ENCODE results near the gene LAMB3.

LAMB3 gene

GRCh38 chr1:209661071-209661470, 8.8 kb upstream of the LAMB3 start:
- no peak for DNase-seq (ENCODE audit: low spot score)

- no peak for DNase-seq (ENCODE audit: low spot score)
Observed at GRCh38 chr1:209659909-209660308, 7.7 kb upstream of the LAMB3 start.

GRCh38 chr1:209657918-209658317, 5.7 kb upstream of the LAMB3 start:
- DNase-seq (ENCODE audit: low spot score), result no peak

GRCh38 chr1:209657140-209657879, 5.1 kb upstream of the LAMB3 start:
- no peak for DNase-seq (ENCODE audit: low spot score)

- DNase-seq (ENCODE audit: low spot score), result no peak
Observed at GRCh38 chr1:209655411-209656231, 3.4 kb upstream of the LAMB3 start.

- no peak for DNase-seq (ENCODE audit: low spot score)
Observed at GRCh38 chr1:209653915-209654351, 1.7 kb upstream of the LAMB3 start.

- DNase-seq (ENCODE audit: low spot score), result no peak
Observed at GRCh38 chr1:209652873-209653401, 712 bp upstream of the LAMB3 start.

- no peak for DNase-seq (ENCODE audit: low spot score)
Observed at GRCh38 chr1:209651138-209651587, 1.1 kb downstream of the LAMB3 start.

- DNase-seq (ENCODE audit: low spot score), result no peak
Observed at GRCh38 chr1:209650454-209650853, 1.8 kb downstream of the LAMB3 start.

- DNase-seq (ENCODE audit: low spot score), result no peak
Observed at GRCh38 chr1:209648931-209649776, 3.1 kb downstream of the LAMB3 start.

- no peak for DNase-seq (ENCODE audit: low spot score)
Observed at GRCh38 chr1:209648346-209648745, 3.9 kb downstream of the LAMB3 start.

GRCh38 chr1:209647156-209647555, 5.1 kb downstream of the LAMB3 start:
- no peak for DNase-seq (ENCODE audit: low spot score)

- DNase-seq (ENCODE audit: low spot score), result no peak
Observed at GRCh38 chr1:209646558-209646957, 5.7 kb downstream of the LAMB3 start.

GRCh38 chr1:209645574-209646452, 6.4 kb downstream of the LAMB3 start:
- DNase-seq (ENCODE audit: low spot score), result peak; percentile 59

- no peak for DNase-seq (ENCODE audit: low spot score)
Observed at GRCh38 chr1:209643285-209644020, 8.8 kb downstream of the LAMB3 start.

GRCh38 chr1:209642816-209643215, 9.4 kb downstream of the LAMB3 start:
- DNase-seq (ENCODE audit: low spot score), result no peak

GRCh38 chr1:209641832-209642172, 10.4 kb downstream of the LAMB3 start:
- DNase-seq (ENCODE audit: low spot score), result no peak

GRCh38 chr1:209635850-209636249, 16.4 kb downstream of the LAMB3 start:
- DNase-seq (ENCODE audit: low spot score), result no peak

GRCh38 chr1:209634005-209634737, 18.1 kb downstream of the LAMB3 start:
- DNase-seq (ENCODE audit: low spot score), result no peak

Data from D341Med (cell line).